ENCODE data around the gene ARMC10. TPM values are rescaled to one million over a fixed set of nuclear protein-coding genes. Genes with fewer than 3 reads are reported as not detected.

Gene ARMC10
- total RNA-seq (2014; rRNA removed; shearing (Covaris generic)) (20.9 and 24.3 TPM in 2 replicates), total RNA-seq (2022) (33.4 and 36.3 TPM in 2 replicates), Bru-seq, nascent RNA (percentile 76 among the genes with signal in this experiment), BruChase-seq, experiment 1, labeled RNA remaining after a 6-hour chase (percentile 77 among the genes with signal in this experiment), BruChase-seq, experiment 2, labeled RNA remaining after a 2-hour chase (percentile 73 among the genes with signal in this experiment)
- long read RNA-seq, transcript ARMC10-208 (6 exons, 2,524 nt): major isoform, 60 of 140 reads
- long read RNA-seq, transcript ARMC10-205 (6 exons, 2,445 nt): minor isoform, 8 of 140 reads
- long read RNA-seq, transcript ARMC10-202 (7 exons, 2,635 nt): minor isoform, 22 of 140 reads
- long read RNA-seq, transcript ARMC10-209 (5 exons, 2,347 nt): minor isoform, 20 of 140 reads
- long read RNA-seq, partial matches to known transcripts: 5 of 140 reads
- long read RNA-seq, other reads (novel, unspliced or antisense): 19 of 140 reads

GRCh38 chr7:103074519-103075336, at the start of gene ARMC10, which contains the start of gene FBXL13:
TSS of gene ARMC10 (plus strand) at chr7:103075140. CDS start at chr7:103075273, 133 bp downstream.
TSS of gene FBXL13 (minus strand) at chr7:103074796.
- BruUV-seq (replicated peaks): no TSS peak
- H3K36me3 ChIP-seq (ENCODE audit: insufficient read depth, low read length): peaks cover 10% of the 10 kb centered on the region; the same call in 1 of the 2 replicates

DNA sequence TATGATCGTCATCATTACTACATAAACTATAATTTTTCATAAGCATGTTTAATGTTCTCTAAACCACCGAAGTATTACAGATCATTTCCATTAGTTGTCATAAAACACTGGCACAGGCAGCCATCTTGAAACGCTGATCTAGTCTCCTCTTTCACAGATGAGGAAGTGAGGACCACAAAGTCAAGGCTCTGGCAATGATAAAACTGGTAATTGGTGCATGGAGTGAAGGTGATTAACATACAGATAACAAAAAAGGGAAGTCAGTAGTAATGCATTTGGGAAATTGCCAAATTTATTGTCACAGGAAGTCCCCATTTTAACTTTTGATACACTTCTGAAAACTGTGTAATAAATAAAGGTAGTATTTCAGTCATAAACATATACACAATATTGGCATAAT, 49.6 kb upstream of the ARMC10 start:
- Histone ChIP-seq H3K36me3 (ENCODE audit: insufficient read depth, low read length) (no peaks in the 10 kb centered on the region), H3K9me3 (ENCODE audit: low read length) (no peaks in the 10 kb centered on the region; the same call in 1 of the 2 replicates), H3K79me2 (ENCODE audit: insufficient read depth, low read depth, low read length) (no peaks in the 10 kb centered on the region), H3K4me3 (ENCODE audit: low read depth, low read length, poor library complexity, severe bottlenecking) (no peak overlapping the region), H2AFZ (ENCODE audit: low read length) (no peak overlapping the region), H3K4me1 (ENCODE audit: insufficient read depth, low read length, poor library complexity, severe bottlenecking) (no peaks in the 10 kb centered on the region), H3K27ac (ENCODE audit: low read depth, low read length, poor library complexity, severe bottlenecking) (no peak overlapping the region), H3K4me2 (ENCODE audit: low read length) (no peak overlapping the region), H4K20me1 (ENCODE audit: insufficient read depth, low read length) (no peaks in the 10 kb centered on the region), H3K9me2 (ENCODE audit: insufficient read depth, low read length) (no peaks in the 10 kb centered on the region)
- intact Hi-C loops (cut with micrococcal nuclease; ENCODE audit: unreplicated experiment): no loop called here
- ChIA-PET CTCF (ENCODE audit: unreplicated experiment) (no interaction called here), POLR2A (no interaction called here)
- DNase-seq (ENCODE audit: low spot score): no peak
- TF ChIP-seq, protein P1, sequence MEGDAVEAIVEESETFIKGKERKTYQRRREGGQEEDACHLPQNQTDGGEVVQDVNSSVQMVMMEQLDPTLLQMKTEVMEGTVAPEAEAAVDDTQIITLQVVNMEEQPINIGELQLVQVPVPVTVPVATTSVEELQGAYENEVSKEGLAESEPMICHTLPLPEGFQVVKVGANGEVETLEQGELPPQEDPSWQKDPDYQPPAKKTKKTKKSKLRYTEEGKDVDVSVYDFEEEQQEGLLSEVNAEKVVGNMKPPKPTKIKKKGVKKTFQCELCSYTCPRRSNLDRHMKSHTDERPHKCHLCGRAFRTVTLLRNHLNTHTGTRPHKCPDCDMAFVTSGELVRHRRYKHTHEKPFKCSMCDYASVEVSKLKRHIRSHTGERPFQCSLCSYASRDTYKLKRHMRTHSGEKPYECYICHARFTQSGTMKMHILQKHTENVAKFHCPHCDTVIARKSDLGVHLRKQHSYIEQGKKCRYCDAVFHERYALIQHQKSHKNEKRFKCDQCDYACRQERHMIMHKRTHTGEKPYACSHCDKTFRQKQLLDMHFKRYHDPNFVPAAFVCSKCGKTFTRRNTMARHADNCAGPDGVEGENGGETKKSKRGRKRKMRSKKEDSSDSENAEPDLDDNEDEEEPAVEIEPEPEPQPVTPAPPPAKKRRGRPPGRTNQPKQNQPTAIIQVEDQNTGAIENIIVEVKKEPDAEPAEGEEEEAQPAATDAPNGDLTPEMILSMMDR (conservative IDR thresholded peaks at IDR 0.05; ENCODE audit: low read length): no peak
- no peak for TF ChIP-seq EZH2phosphoT487 (IDR thresholded peaks at IDR 0.05; ENCODE audit: borderline replicate concordance, low read depth, low read length)
- BruUV-seq (replicated peaks): no TSS peak

More at GRCh38 chr7:103074519-103075336, at the start of gene ARMC10, which contains the start of gene FBXL13:
- intact Hi-C loops (cut with micrococcal nuclease; ENCODE audit: unreplicated experiment): no loop called here
- H3K79me2 ChIP-seq (ENCODE audit: insufficient read depth, low read depth, low read length): peaks cover 24% of the 10 kb centered on the region
- peaks cover 13% of the 10 kb centered on the region for H3K4me1 ChIP-seq (ENCODE audit: insufficient read depth, low read length, poor library complexity, severe bottlenecking)
- no peaks in the 10 kb centered on the region for H3K9me2 ChIP-seq (ENCODE audit: insufficient read depth, low read length)
- peak within 1 kb of the TSS; percentile 65 for H2AFZ ChIP-seq (ENCODE audit: low read length)
- TF ChIP-seq EZH2phosphoT487 (IDR thresholded peaks at IDR 0.05; ENCODE audit: borderline replicate concordance, low read depth, low read length): no peak
- TF ChIP-seq, protein P1 (conservative IDR thresholded peaks at IDR 0.05; ENCODE audit: low read length): 0 out of 2 replicates have a peak, but pooled peaks have one; percentile 24
- DNase-seq (ENCODE audit: low spot score): peak; percentile 91
- peak within 1 kb of the TSS; percentile 64 for H3K27ac ChIP-seq (ENCODE audit: low read depth, low read length, poor library complexity, severe bottlenecking)
- H4K20me1 ChIP-seq (ENCODE audit: insufficient read depth, low read length): no peaks in the 10 kb centered on the region
- H3K9me3 ChIP-seq (ENCODE audit: low read length): no peaks in the 10 kb centered on the region
- H3K4me3 ChIP-seq (ENCODE audit: low read depth, low read length, poor library complexity, severe bottlenecking): peak within 1 kb of the TSS; percentile 80
- H3K4me2 ChIP-seq (ENCODE audit: low read length): peak within 1 kb of the TSS; percentile 85
- CTCF ChIA-PET (ENCODE audit: unreplicated experiment): no interaction called here
- POLR2A ChIA-PET: interaction anchor here (0.6 to 2.6 kb wide), 9 partner anchors 8 to 834 kb away, joined by 3 to 19 read pairs (median 3); no protein-coding TSS in a partner anchor
